H1 (cell line): ENCODE data around the gene ERAP2. TPM values are rescaled to one million over a fixed set of nuclear protein-coding genes. Genes with fewer than 3 reads are reported as not detected.

Experiments
- CEBPB ChIP-seq: IDR thresholded peaks from 2 replicates; pipeline ENCODE4 v1.6.1; 2012; ENCODE audit warnings: low read depth, low read length
- CTBP2 ChIP-seq: IDR thresholded peaks from 2 replicates; pipeline ENCODE4 v1.7.0; 2011; ENCODE audit warnings: borderline replicate concordance, mild to moderate bottlenecking, moderate library complexity, mixed read lengths, low read length; ENCODE audit not compliant: insufficient read depth, insufficient read length
- POLR2A ChIP-seq, 2 experiments: IDR thresholded peaks; 1 replicate in 1 of 2; 2 replicates in 1 of 2; pipeline ENCODE4 v1.6.1; 2011; ENCODE audit warnings: low read depth in 2 of 2, low read length in 2 of 2, mild to moderate bottlenecking in 2 of 2; ENCODE audit errors: control extremely low read depth in 1 of 2
- SP1 ChIP-seq: IDR thresholded peaks from 2 replicates; pipeline ENCODE4 v1.6.1; 2011; ENCODE audit warnings: low read depth, low read length
- polyA plus RNA-seq, 7 experiments: library from polyadenylated mRNA; depleted of rRNA in 3 of 7; stranded (reverse) in 5 of 7; unstranded in 2 of 7; fragments of >200 nt in 5 of 7; fragments of 200-250 nt in 2 of 7; gene quantifications; 1 replicate in 5 of 7; 2 replicates in 1 of 7; 4 replicates in 1 of 7; pipeline versions ENCODE4 v1.2.1 to v1.2.3, GENCODE V29; 2011 to 2013; ENCODE audit warnings: missing spikeins in 2 of 7, mixed read lengths in 2 of 7
- total RNA-seq: library from RNA; stranded (reverse); fragmentation: NEBNext Ultra II Directional; extraction: Animal tissue kit (Norgen Biotek cat#: 25700); gene quantifications from 2 replicates; pipeline ENCODE4 v1.2.1, GENCODE V29; 2021

Gene ERAP2
- total and polyA plus RNA-seq, 2 of the 8 experiments (the other 6 are each of a cell fraction or from before 2014, with no cell fraction given) = 0.14 TPM; not detected in 1

- TF ChIP-seq POLR2A (IDR thresholded peaks at IDR 0.05; ENCODE audit: control extremely low read depth in 1 of 2, low read depth in 2 of 2, low read length in 2 of 2) = no peak
- no peak for TF ChIP-seq CEBPB
- TF ChIP-seq SP1 = no peak
- no peak for TF ChIP-seq CTBP2
Observed at GRCh38 chr5:96870094-96871026, 5.9 kb upstream of the ERAP2 start (continued).
